OCI-LY1 (cell line): ENCODE measurements around the gene MAP2.

ENCODE experiments used
- H2AFZ ChIP-seq: fragments of 200-600 bp; sonication (generic), shearing (Covaris generic); 2 replicates; pipeline ENCODE4 v1.6.0; 2014; ENCODE audit warnings: antibody characterized with exemption, mild to moderate bottlenecking, low read length
- H3F3A ChIP-seq: fragments of 200-600 bp; sonication (generic), shearing (Covaris generic); 2 replicates; pipeline ENCODE4 v1.6.0; 2014; ENCODE audit warnings: mild to moderate bottlenecking, antibody characterized with exemption, low read length, moderate library complexity; ENCODE audit not compliant: insufficient read depth
- H3K27ac ChIP-seq: fragments of 200-600 bp; sonication (generic); 2 replicates; pipeline ENCODE4 v1.5.1; 2014; ENCODE audit warnings: low read length, mixed run types, mild to moderate bottlenecking, low read depth; ENCODE audit not compliant: poor library complexity, severe bottlenecking
- H3K27me3 ChIP-seq: fragments of 200-600 bp; sonication (generic); 2 replicates; pipeline ENCODE4 v1.6.0; 2014; ENCODE audit warnings: antibody characterized with exemption, mild to moderate bottlenecking, low read length, moderate library complexity; ENCODE audit not compliant: insufficient read depth
- H3K36me3 ChIP-seq: fragments of 200-600 bp; sonication (generic); 2 replicates; pipeline ENCODE4 v1.6.1; 2014; ENCODE audit warnings: mild to moderate bottlenecking, antibody characterized with exemption, low read length, moderate library complexity, mixed read lengths; ENCODE audit not compliant: insufficient read depth
- H3K4me1 ChIP-seq: fragments of 200-600 bp; sonication (generic); 2 replicates; pipeline ENCODE4 v1.5.1; 2014; ENCODE audit warnings: mild to moderate bottlenecking, low read length, moderate library complexity; ENCODE audit not compliant: insufficient read depth, severe bottlenecking
- H3K4me2 ChIP-seq: fragments of 200-600 bp; sonication (generic), shearing (Covaris generic); 2 replicates; pipeline ENCODE4 v1.6.1; 2014; ENCODE audit warnings: low read length
- H3K4me3 ChIP-seq: fragments of 200-600 bp; sonication (generic); 2 replicates; pipeline ENCODE4 v1.5.1; 2014; ENCODE audit warnings: low read length, low read depth, mild to moderate bottlenecking, mixed read lengths; ENCODE audit not compliant: poor library complexity, severe bottlenecking
- H3K79me2 ChIP-seq: fragments of 200-600 bp; shearing (Covaris generic); 2 replicates; pipeline ENCODE4 v1.6.1; 2016; ENCODE audit warnings: mixed run types, low read length, mixed read lengths; ENCODE audit not compliant: insufficient read depth
- H3K9ac ChIP-seq: fragments of 200-600 bp; sonication (generic), shearing (Covaris generic); 2 replicates; pipeline ENCODE4 v1.6.1; 2014; ENCODE audit warnings: mild to moderate bottlenecking, low read length, mixed read lengths
- H3K9me2 ChIP-seq: fragments of 200-600 bp; sonication (generic), shearing (Covaris generic); 2 replicates; pipeline ENCODE4 v1.6.1; 2014; ENCODE audit warnings: low read depth, mild to moderate bottlenecking, low read length, mixed read lengths
- H3K9me3 ChIP-seq: fragments of 200-600 bp; shearing (Covaris generic); 2 replicates; pipeline ENCODE4 v1.6.1; 2014; ENCODE audit warnings: low read length, mixed read lengths
- H4K20me1 ChIP-seq: fragments of 200-600 bp; sonication (generic), shearing (Covaris generic); 2 replicates; pipeline ENCODE4 v1.6.0; 2016; ENCODE audit warnings: mild to moderate bottlenecking, low read length; ENCODE audit not compliant: insufficient read depth
- CTCF ChIP-seq: fragments of 200-600 bp; sonication (generic), shearing (Covaris generic); IDR thresholded peaks from 2 replicates; pipeline ENCODE4 v1.5.1; 2017; ENCODE audit warnings: mild to moderate bottlenecking, antibody characterized with exemption, low read length, moderate library complexity, mixed read lengths
- EZH2 ChIP-seq: fragments of 200-600 bp; sonication (generic), shearing (Covaris generic); IDR thresholded peaks from 2 replicates; pipeline ENCODE4 v1.8.0; 2017; ENCODE audit warnings: borderline replicate concordance, mixed run types, mild to moderate bottlenecking, antibody characterized with exemption, low read length, moderate library complexity, mixed read lengths

Gene MAP2

GRCh38 chr2:209441541-209441940, 17.7 kb downstream of the MAP2 start:
- Histone ChIP-seq H3K27me3 (no peaks in the 10 kb centered on the region), H3K9me3 (no peaks in the 10 kb centered on the region), H3K79me2 (0 out of 2 replicates have a peak, but pooled peaks cover 5% of the 10 kb centered on the region), H3K4me2 (no peak overlapping the region), H3K4me1 (peaks cover 21% of the 10 kb centered on the region), H3K9ac (no peak overlapping the region), H3K27ac (no peak overlapping the region), H3K4me3 (no peak overlapping the region), H3K36me3 (no peaks in the 10 kb centered on the region), H4K20me1 (no peaks in the 10 kb centered on the region), H3F3A (no peaks in the 10 kb centered on the region), H2AFZ (no peak overlapping the region), H3K9me2 (no peaks in the 10 kb centered on the region)
- no peak for TF ChIP-seq EZH2
- no peak for TF ChIP-seq CTCF

GRCh38 chr2:209442939-209443338, 19.1 kb downstream of the MAP2 start:
- H3K9ac ChIP-seq, result no peak overlapping the region
- no peaks in the 10 kb centered on the region for H3F3A ChIP-seq
- no peaks in the 10 kb centered on the region for H4K20me1 ChIP-seq
- H3K4me1 ChIP-seq, result peaks cover 8% of the 10 kb centered on the region
- H2AFZ ChIP-seq, result no peak overlapping the region
- no peak overlapping the region for H3K27ac ChIP-seq
- H3K36me3 ChIP-seq, result no peaks in the 10 kb centered on the region
- H3K9me2 ChIP-seq, result no peaks in the 10 kb centered on the region
- no peaks in the 10 kb centered on the region for H3K79me2 ChIP-seq
- H3K9me3 ChIP-seq, result no peaks in the 10 kb centered on the region
- TF ChIP-seq EZH2 (no peak), CTCF (no peak)
- H3K4me3 ChIP-seq, result no peak overlapping the region
- H3K27me3 ChIP-seq, result no peaks in the 10 kb centered on the region
- no peak overlapping the region for H3K4me2 ChIP-seq

GRCh38 chr2:209445485-209445884, 21.6 kb downstream of the MAP2 start:
- TF ChIP-seq CTCF (no peak), EZH2 (no peak)
- H3K27ac ChIP-seq, result no peak overlapping the region
- no peak overlapping the region for H2AFZ ChIP-seq
- no peaks in the 10 kb centered on the region for H3K9me3 ChIP-seq
- no peaks in the 10 kb centered on the region for H3K36me3 ChIP-seq
- no peak overlapping the region for H3K4me2 ChIP-seq
- H3F3A ChIP-seq, result no peaks in the 10 kb centered on the region
- H3K4me1 ChIP-seq, result no peaks in the 10 kb centered on the region
- H3K4me3 ChIP-seq, result no peak overlapping the region
- H3K9me2 ChIP-seq, result no peaks in the 10 kb centered on the region
- no peaks in the 10 kb centered on the region for H4K20me1 ChIP-seq
- H3K79me2 ChIP-seq, result no peaks in the 10 kb centered on the region
- H3K9ac ChIP-seq, result no peak overlapping the region
- H3K27me3 ChIP-seq, result no peaks in the 10 kb centered on the region
